ENCODE measurements around the gene GARRE1. TPM values are rescaled to one million over a fixed set of nuclear protein-coding genes. Genes with fewer than 3 reads are reported as not detected.
"Not testable (repeated sequence)": the region's sequence is repeated elsewhere in the genome, so short reads cannot be mapped to it uniquely, and the experiment has no call there.

The GARRE1 gene
- total RNA-seq, 2 experiments from 2014 or later, result 13.2 to 16.2 TPM

DNA sequence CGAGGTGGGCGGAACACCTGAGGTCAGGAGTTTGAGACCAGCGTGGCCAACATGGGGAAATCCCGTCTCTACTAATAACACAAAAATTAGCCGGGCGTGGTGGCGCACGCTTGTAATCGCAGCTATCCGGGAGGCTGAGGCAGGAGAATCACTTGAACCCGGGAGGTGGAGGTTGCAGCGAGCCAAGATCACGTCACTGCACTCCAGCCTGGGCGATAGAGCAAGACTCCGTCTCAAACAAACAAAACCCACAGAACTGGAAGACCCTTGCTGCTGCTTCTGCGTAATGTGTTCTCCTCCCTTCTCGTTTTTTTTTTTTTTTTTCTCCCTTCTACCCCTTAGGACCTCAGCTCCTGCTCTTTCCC, 691 bp upstream of the GARRE1 start:
- Mint-ChIP-seq H3K27ac (peak overlapping the region; percentile 94), H3K4me3 (peak overlapping the region; percentile 94), H3K4me1 (ENCODE audit: low read depth) (peaks cover 29% of the 10 kb centered on the region)
- H3K27me3 Mint-ChIP-seq (ENCODE audit: low read depth); DNase-seq; H3K9me3 Mint-ChIP-seq; CTCF ChIA-PET; H3K36me3 Mint-ChIP-seq (ENCODE audit: low read depth): not testable (repeated sequence)
- intact Hi-C loops (cut with micrococcal nuclease), result loop anchor here (1.0 kb wide), 2 partner anchors 17 to 20 kb away; no protein-coding TSS in a partner anchor

GRCh38 chr19:34254698-34255432, 511 bp downstream of the GARRE1 start:
- peak overlapping the region; percentile 7 for H3K27ac Mint-ChIP-seq
- peak overlapping the region; percentile 69 for H3K4me3 Mint-ChIP-seq
- peaks cover 1% of the 10 kb centered on the region for H3K36me3 Mint-ChIP-seq (ENCODE audit: low read depth)
- CTCF ChIA-PET, result no interaction called here
- H3K4me1 Mint-ChIP-seq (ENCODE audit: low read depth), result peaks cover 40% of the 10 kb centered on the region
- H3K9me3 Mint-ChIP-seq, result no peaks in the 10 kb centered on the region
- intact Hi-C loops (cut with micrococcal nuclease), result loop anchor here (1.0 to 5.0 kb wide), 4 partner anchors 15 to 97 kb away; no protein-coding TSS in a partner anchor
- no peaks in the 10 kb centered on the region for H3K27me3 Mint-ChIP-seq (ENCODE audit: low read depth)
- peak; percentile 27 for DNase-seq

GRCh38 chr19:34255546-34255945, 1.2 kb downstream of the GARRE1 start:
- no peak for DNase-seq
- intact Hi-C loops (cut with micrococcal nuclease), result loop anchor here (1.0 to 5.0 kb wide), 2 partner anchors 81 to 97 kb away; no protein-coding TSS in a partner anchor
- Mint-ChIP-seq H3K27ac (peak overlapping the region; percentile 7), H3K36me3 (ENCODE audit: low read depth) (peaks cover 2% of the 10 kb centered on the region), H3K4me1 (ENCODE audit: low read depth) (peaks cover 43% of the 10 kb centered on the region), H3K27me3 (ENCODE audit: low read depth) (no peaks in the 10 kb centered on the region), H3K4me3 (peak overlapping the region; percentile 69), H3K9me3 (no peaks in the 10 kb centered on the region)
- CTCF ChIA-PET, result no interaction called here

- no peak for DNase-seq
- Mint-ChIP-seq H3K9me3 (no peaks in the 10 kb centered on the region), H3K36me3 (ENCODE audit: low read depth) (peaks cover 2% of the 10 kb centered on the region), H3K4me1 (ENCODE audit: low read depth) (peaks cover 54% of the 10 kb centered on the region), H3K27me3 (ENCODE audit: low read depth) (no peaks in the 10 kb centered on the region), H3K4me3 (no peak overlapping the region), H3K27ac (no peak overlapping the region)
- CTCF ChIA-PET, result no interaction called here
- intact Hi-C loops (cut with micrococcal nuclease), result loop anchor here (5.0 kb wide), 1 partner anchor 95 kb away; no protein-coding TSS in a partner anchor
Measured at GRCh38 chr19:34256835-34257558, 2.6 kb downstream of the GARRE1 start.

DNA sequence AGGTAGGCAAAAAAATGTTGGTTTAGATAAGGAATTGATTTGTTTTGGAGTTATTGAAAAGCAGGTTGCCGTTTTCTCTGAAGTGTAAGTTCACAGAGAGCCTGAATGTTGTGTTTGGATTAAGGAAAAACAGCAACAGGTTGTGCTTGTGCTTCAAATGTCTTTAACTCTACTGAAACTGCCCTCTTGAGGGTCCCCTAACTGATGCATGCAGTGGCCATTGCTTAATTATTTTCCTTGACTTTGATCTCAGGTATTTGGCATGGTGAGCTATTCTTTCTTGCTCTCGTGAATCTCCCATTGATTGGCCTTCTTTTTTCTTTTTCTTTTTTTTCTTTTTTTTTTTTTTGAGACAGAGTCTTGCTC, 3.2 kb downstream of the GARRE1 start:
- H3K4me3 Mint-ChIP-seq, result no peak overlapping the region
- CTCF ChIA-PET, result no interaction called here
- intact Hi-C loops (cut with micrococcal nuclease), result loop anchor here (5.0 kb wide), 1 partner anchor 95 kb away; no protein-coding TSS in a partner anchor

DNA sequence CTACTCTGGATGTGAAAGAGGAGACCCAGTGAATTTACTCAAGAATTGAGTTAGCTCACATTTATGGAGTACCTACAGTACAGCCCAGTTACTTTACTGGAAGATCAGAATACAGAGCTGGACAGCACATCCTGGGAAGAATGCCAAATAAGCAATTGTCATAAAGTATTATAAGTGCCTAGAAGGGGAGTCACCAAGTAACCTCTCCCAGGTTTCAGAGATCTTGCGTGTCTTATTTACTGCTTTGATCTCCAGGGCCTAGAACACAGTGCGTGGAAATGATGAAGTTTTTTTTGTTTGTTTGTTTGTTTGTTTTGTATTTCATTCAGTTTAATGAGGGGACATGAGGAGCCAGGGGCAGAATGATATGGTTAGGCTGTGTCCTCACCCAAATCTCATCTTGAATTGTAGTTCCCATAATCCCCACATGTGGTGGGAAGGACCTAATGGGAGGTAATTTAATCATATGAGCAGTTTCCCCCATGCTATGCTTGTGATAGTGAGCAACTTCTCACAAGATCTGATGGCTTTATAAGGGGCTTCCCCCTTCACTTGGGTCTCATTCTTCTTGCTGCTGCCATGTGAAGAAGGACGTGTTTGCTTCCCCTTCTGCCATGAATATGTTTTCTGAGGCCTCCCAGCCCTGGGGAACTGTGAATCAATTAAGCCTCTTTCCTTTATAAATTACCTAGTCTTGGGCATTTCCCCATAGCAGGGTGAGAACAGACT, 5.2 kb downstream of the GARRE1 start:
- Mint-ChIP-seq H3K4me3 (no peak overlapping the region), H3K27ac (no peak overlapping the region), H3K27me3 (ENCODE audit: low read depth) (no peaks in the 10 kb centered on the region), H3K4me1 (ENCODE audit: low read depth) (peaks cover 55% of the 10 kb centered on the region), H3K36me3 (ENCODE audit: low read depth) (peaks cover 2% of the 10 kb centered on the region), H3K9me3 (no peaks in the 10 kb centered on the region)
- DNase-seq, result no peak
- CTCF ChIA-PET, result no interaction called here
- intact Hi-C loops (cut with micrococcal nuclease), result loop anchor here (5.0 kb wide), 1 partner anchor 93 kb away; no protein-coding TSS in a partner anchor

More for the DNA sequence above, 3.2 kb downstream of the GARRE1 start:
- no peaks in the 10 kb centered on the region for H3K27me3 Mint-ChIP-seq (ENCODE audit: low read depth)
- peaks cover 54% of the 10 kb centered on the region for H3K4me1 Mint-ChIP-seq (ENCODE audit: low read depth)
- H3K9me3 Mint-ChIP-seq, result no peaks in the 10 kb centered on the region
- DNase-seq, result no peak
- peaks cover 2% of the 10 kb centered on the region for H3K36me3 Mint-ChIP-seq (ENCODE audit: low read depth)
- H3K27ac Mint-ChIP-seq, result no peak overlapping the region

DNA sequence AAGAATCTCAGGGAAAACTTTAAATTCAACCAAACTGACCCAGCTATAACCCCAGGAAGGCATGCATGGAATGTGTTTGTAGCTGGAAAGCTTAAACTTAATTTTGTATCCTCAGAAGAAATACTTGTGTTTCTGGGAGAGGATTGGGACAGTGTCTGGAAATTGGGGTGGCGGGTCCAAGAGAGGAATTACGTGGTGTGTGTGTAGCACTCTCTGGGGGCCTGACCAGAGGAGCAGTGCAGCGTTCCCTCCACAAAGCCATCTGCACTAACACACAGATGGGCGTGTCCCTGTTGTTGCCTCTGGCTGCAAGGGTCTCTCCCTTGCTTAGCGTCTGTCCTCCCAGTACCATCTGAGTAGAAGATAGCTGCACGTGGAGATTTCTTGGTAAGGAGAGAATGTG, 6.4 kb downstream of the GARRE1 start:
- intact Hi-C loops (cut with micrococcal nuclease), result no loop called here
- H3K36me3 Mint-ChIP-seq (ENCODE audit: low read depth), result peaks cover 2% of the 10 kb centered on the region
- H3K27me3 Mint-ChIP-seq (ENCODE audit: low read depth), result no peaks in the 10 kb centered on the region
- CTCF ChIA-PET, result interaction anchor here (1.2 kb wide), 2 partner anchors 16 to 170 kb away, joined by 4 read pairs; no protein-coding TSS in a partner anchor
- DNase-seq, result no peak
- H3K27ac Mint-ChIP-seq, result no peak overlapping the region
- no peak overlapping the region for H3K4me3 Mint-ChIP-seq
- peaks cover 63% of the 10 kb centered on the region for H3K4me1 Mint-ChIP-seq (ENCODE audit: low read depth)
- no peaks in the 10 kb centered on the region for H3K9me3 Mint-ChIP-seq

GRCh38 chr19:34261334-34262109, 7.2 kb downstream of the GARRE1 start:
- CTCF ChIA-PET, result interaction anchor here (0.8 to 2.3 kb wide), 7 partner anchors 12 to 169 kb away, joined by 3 to 6 read pairs (median 4); no protein-coding TSS in a partner anchor
- Mint-ChIP-seq H3K4me1 (ENCODE audit: low read depth) (peaks cover 65% of the 10 kb centered on the region), H3K36me3 (ENCODE audit: low read depth) (peaks cover 2% of the 10 kb centered on the region), H3K27ac (no peak overlapping the region), H3K9me3 (no peaks in the 10 kb centered on the region), H3K4me3 (no peak overlapping the region), H3K27me3 (ENCODE audit: low read depth) (no peaks in the 10 kb centered on the region)
- intact Hi-C loops (cut with micrococcal nuclease), result no loop called here
- no peak for DNase-seq

DNA sequence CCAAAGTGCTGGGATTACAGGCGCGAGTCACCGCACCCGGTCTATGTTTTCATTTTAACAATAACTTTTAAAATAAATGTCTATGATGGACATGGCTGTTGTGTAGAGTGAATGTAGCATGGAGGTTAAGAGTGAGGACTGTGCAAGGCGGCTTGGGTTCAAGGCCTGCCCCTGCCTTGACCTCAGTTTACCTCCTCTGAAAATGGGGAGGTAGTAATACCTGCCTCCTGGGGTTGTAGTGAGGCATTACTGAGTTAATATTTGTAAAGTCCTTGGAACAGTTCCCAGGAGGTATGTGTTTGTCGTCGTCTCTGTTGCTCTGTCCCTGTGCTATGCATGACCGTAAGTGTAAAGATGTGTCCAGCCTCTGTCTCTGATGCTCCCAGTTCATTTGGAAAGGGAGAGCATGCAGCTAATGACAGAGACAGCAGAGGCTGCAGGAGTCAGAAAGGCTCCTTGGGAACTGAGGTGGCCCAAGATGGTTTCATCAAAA, 9.4 kb downstream of the GARRE1 start:
- Mint-ChIP-seq H3K27ac (no peak overlapping the region), H3K27me3 (ENCODE audit: low read depth) (no peaks in the 10 kb centered on the region)

GRCh38 chr19:34265221-34265650, 10.9 kb downstream of the GARRE1 start:
- H3K36me3 Mint-ChIP-seq (ENCODE audit: low read depth), result no peaks in the 10 kb centered on the region
- no peaks in the 10 kb centered on the region for H3K9me3 Mint-ChIP-seq
- no peaks in the 10 kb centered on the region for H3K27me3 Mint-ChIP-seq (ENCODE audit: low read depth)
- no peak overlapping the region for H3K4me3 Mint-ChIP-seq
- H3K4me1 Mint-ChIP-seq (ENCODE audit: low read depth), result peaks cover 59% of the 10 kb centered on the region
- DNase-seq, result no peak
- CTCF ChIA-PET, result no interaction called here
- H3K27ac Mint-ChIP-seq, result peak overlapping the region; percentile 31
- intact Hi-C loops (cut with micrococcal nuclease), result no loop called here

More for the DNA sequence above, 9.4 kb downstream of the GARRE1 start:
- Mint-ChIP-seq H3K9me3 (no peaks in the 10 kb centered on the region), H3K4me3 (no peak overlapping the region), H3K36me3 (ENCODE audit: low read depth) (peaks cover 2% of the 10 kb centered on the region), H3K4me1 (ENCODE audit: low read depth) (peaks cover 57% of the 10 kb centered on the region)
- DNase-seq, result no peak
- intact Hi-C loops (cut with micrococcal nuclease), result no loop called here
- CTCF ChIA-PET, result interaction anchor here (0.8 to 2.3 kb wide), 2 partner anchors 72 to 82 kb away, joined by 3 to 6 read pairs; no protein-coding TSS in a partner anchor

DNA sequence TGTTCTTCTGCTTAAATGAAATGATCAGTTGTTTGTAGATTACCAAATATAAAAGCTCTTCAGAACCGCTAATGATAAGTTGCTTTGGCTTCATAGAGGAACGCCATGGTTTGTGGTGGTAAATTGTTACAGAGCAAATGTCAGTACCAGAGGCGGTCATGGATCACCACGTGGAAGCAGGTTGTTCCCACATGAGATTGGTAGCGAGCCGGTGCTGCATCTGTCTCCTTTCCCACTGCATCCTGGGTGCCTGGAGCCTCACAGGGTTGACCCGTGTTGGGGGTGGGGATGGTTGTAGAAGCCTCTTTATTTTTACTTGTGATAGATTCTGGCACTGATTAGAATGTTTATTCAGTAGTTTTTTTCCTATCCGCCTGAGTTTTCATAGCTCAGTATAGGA, 14.7 kb downstream of the GARRE1 start:
- peak overlapping the region; percentile 87 for H3K27ac Mint-ChIP-seq
- peak overlapping the region; percentile 53 for H3K4me3 Mint-ChIP-seq
- no peaks in the 10 kb centered on the region for H3K9me3 Mint-ChIP-seq
- intact Hi-C loops (cut with micrococcal nuclease), result no loop called here
- CTCF ChIA-PET, result interaction anchor here (1.0 to 4.2 kb wide), 2 partner anchors 36 to 77 kb away, joined by 3 to 14 read pairs; no protein-coding TSS in a partner anchor
- peaks cover 69% of the 10 kb centered on the region for H3K4me1 Mint-ChIP-seq (ENCODE audit: low read depth)
- no peaks in the 10 kb centered on the region for H3K27me3 Mint-ChIP-seq (ENCODE audit: low read depth)
- H3K36me3 Mint-ChIP-seq (ENCODE audit: low read depth), result no peaks in the 10 kb centered on the region
- DNase-seq, result peak; percentile 46
